ENCODE data around the gene MYEOV.

The MYEOV gene

DNA sequence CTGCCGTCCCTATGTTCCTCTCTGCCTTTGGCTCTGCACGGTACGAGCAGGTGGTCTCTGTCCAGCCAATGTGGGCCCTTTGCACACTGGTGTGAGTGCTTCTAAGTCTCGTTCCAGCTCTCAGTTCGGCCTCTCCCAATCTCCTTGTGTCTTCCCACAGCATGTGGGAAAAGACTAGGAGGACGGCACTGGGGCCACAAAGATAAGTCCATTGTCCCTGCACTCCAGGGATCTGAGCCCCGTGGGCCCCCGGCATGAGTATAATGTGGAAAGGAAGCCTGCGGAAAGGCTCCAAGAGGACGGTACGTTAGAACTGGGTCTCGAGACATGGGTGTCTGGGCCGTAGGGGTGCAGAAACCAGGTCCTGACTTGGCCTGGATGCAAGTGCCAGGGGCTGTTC is 16.4 kb downstream of the MYEOV start:
- Histone ChIP-seq H4K20me1 (ENCODE audit: insufficient read depth, low read length) (no peaks in the 10 kb centered on the region), H3K4me1 (ENCODE audit: low read length) (peaks cover 11% of the 10 kb centered on the region; the same call in 1 of the 2 replicates), H3K27ac (ENCODE audit: low read length) (no peak overlapping the region), H3K9me3 (ENCODE audit: insufficient read depth, low read length) (no peaks in the 10 kb centered on the region), H3K9ac (ENCODE audit: low read length) (no peak overlapping the region), H2AFZ (ENCODE audit: low read depth, low read length) (no peak overlapping the region), H3K27me3 (ENCODE audit: low read depth, low read length) (no peaks in the 10 kb centered on the region), H3K36me3 (replicated peaks; ENCODE audit: low read depth, low read length) (no peaks in the 10 kb centered on the region), H3K4me2 (ENCODE audit: low read length) (no peak overlapping the region), H3K79me2 (ENCODE audit: low read length) (no peaks in the 10 kb centered on the region), H3K4me3 (ENCODE audit: low read length) (no peak overlapping the region)
- TF ChIP-seq EZH2phosphoT487 (IDR thresholded peaks at IDR 0.05; ENCODE audit: low read depth) = no peak
- TF ChIP-seq, protein P1, sequence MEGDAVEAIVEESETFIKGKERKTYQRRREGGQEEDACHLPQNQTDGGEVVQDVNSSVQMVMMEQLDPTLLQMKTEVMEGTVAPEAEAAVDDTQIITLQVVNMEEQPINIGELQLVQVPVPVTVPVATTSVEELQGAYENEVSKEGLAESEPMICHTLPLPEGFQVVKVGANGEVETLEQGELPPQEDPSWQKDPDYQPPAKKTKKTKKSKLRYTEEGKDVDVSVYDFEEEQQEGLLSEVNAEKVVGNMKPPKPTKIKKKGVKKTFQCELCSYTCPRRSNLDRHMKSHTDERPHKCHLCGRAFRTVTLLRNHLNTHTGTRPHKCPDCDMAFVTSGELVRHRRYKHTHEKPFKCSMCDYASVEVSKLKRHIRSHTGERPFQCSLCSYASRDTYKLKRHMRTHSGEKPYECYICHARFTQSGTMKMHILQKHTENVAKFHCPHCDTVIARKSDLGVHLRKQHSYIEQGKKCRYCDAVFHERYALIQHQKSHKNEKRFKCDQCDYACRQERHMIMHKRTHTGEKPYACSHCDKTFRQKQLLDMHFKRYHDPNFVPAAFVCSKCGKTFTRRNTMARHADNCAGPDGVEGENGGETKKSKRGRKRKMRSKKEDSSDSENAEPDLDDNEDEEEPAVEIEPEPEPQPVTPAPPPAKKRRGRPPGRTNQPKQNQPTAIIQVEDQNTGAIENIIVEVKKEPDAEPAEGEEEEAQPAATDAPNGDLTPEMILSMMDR (IDR thresholded peaks at IDR 0.05; ENCODE audit: low read depth, low read length) = no peak

DNA sequence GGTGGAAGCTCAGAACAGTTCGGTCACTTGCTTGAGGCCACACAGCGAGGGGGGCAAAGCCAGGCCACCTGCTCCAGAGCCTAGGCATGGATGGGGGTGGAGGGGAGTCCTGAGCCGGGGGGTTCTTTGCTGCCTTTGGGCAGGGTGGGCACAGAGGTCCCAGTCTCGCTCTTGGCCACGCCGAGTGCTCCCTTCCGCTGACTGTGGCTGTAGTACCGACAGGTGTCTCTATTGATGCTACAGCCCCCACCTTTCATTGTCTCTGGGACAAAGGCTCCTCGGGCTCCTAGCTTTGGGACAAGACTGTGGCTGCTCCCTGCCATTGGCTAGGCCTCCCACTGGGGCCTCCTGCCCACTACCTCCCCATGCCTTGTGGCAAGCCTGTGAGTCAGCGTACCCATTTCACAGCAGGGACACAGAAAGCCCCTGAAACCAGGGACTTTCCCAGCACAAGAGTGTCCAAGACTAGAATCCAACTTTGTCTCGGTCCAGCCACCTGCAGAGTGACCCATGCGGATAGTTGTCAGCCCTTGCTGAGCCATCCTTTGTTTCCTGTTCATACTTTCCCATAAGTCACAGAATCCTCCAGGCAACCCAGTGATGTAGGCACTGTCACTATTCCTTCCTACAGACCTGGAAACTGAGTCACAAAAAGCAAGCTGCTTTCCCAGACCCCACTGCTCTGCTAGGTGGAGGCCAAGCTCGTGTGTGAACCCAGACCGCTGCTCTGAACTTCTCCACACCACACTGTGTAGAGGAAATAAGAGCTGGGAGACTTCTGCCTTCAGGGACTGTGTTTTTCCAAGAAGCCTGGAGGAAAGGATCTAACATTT is 17.2 kb downstream of the MYEOV start:
- TF ChIP-seq, protein P1 (IDR thresholded peaks at IDR 0.05; ENCODE audit: low read depth, low read length) = no peak
- TF ChIP-seq EZH2phosphoT487 (IDR thresholded peaks at IDR 0.05; ENCODE audit: low read depth) = no peak
- H3K4me2 ChIP-seq (ENCODE audit: low read length) = no peak overlapping the region

DNA sequence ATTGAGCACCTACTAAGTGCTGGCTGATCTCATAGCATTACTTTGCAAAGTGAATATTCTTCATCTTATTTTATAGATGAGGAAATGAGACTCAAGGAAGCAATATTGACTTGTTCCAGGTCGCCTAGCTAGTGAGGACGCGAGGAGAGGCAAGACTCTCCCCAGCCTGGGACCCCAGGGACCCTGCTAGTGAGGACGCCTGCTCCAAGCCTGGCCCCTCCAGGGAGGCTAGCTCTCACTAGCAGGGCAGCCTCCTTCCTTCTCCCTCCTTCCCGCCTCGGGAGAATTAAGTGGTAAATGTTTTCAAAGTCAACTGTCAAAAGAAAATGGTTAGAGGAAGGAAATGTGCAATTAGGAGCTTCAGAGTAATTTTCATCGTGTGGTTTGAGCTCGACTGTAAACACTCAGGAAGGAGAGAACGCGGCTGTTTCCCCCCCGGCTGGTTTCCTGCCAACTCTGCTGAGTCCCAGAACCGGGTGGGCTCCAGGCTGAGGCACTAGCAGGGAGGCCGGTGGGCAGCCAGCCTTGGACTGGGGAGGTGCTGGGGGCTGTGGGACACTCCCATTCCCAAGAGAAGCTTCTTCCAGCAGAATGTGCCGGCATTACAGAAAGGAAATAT is 17.9 kb downstream of the MYEOV start:
- H3K4me2 ChIP-seq (ENCODE audit: low read length) = no peak overlapping the region
- H3K4me1 ChIP-seq (ENCODE audit: low read length) = peaks cover 11% of the 10 kb centered on the region; the same call in 1 of the 2 replicates
- H3K27me3 ChIP-seq (ENCODE audit: low read depth, low read length) = no peaks in the 10 kb centered on the region
- no peak overlapping the region for H3K9ac ChIP-seq (ENCODE audit: low read length)
- H2AFZ ChIP-seq (ENCODE audit: low read depth, low read length) = no peak overlapping the region
- no peaks in the 10 kb centered on the region for H3K36me3 ChIP-seq (replicated peaks; ENCODE audit: low read depth, low read length)
- no peaks in the 10 kb centered on the region for H3K9me3 ChIP-seq (ENCODE audit: insufficient read depth, low read length)
- no peak overlapping the region for H3K4me3 ChIP-seq (ENCODE audit: low read length)
- H4K20me1 ChIP-seq (ENCODE audit: insufficient read depth, low read length) = no peaks in the 10 kb centered on the region
- TF ChIP-seq, protein P1 (IDR thresholded peaks at IDR 0.05; ENCODE audit: low read depth, low read length) = no peak
- TF ChIP-seq EZH2phosphoT487 (IDR thresholded peaks at IDR 0.05; ENCODE audit: low read depth) = no peak
- no peaks in the 10 kb centered on the region for H3K79me2 ChIP-seq (ENCODE audit: low read length)
- H3K27ac ChIP-seq (ENCODE audit: low read length) = no peak overlapping the region

More for the DNA sequence above, 17.2 kb downstream of the MYEOV start:
- Histone ChIP-seq H4K20me1 (ENCODE audit: insufficient read depth, low read length) (no peaks in the 10 kb centered on the region), H3K4me1 (ENCODE audit: low read length) (peaks cover 11% of the 10 kb centered on the region; the same call in 1 of the 2 replicates), H3K4me3 (ENCODE audit: low read length) (no peak overlapping the region), H3K27ac (ENCODE audit: low read length) (no peak overlapping the region), H3K9ac (ENCODE audit: low read length) (no peak overlapping the region), H3K9me3 (ENCODE audit: insufficient read depth, low read length) (no peaks in the 10 kb centered on the region), H3K79me2 (ENCODE audit: low read length) (no peaks in the 10 kb centered on the region), H3K27me3 (ENCODE audit: low read depth, low read length) (no peaks in the 10 kb centered on the region), H3K36me3 (replicated peaks; ENCODE audit: low read depth, low read length) (no peaks in the 10 kb centered on the region), H2AFZ (ENCODE audit: low read depth, low read length) (no peak overlapping the region)

All from OCI-LY3 (cell line).